GM23338 (cell line): ENCODE measurements around the gene VEGFD. TPM values are rescaled to one million over a fixed set of nuclear protein-coding genes. Genes with fewer than 3 reads are reported as not detected.

Experiments used
- ATAC-seq: fragments of 200-7000 bp; cut with Tn5 transposase; 3 replicates; pipeline ENCODE4 v1.9.1; 2020
- DNase-seq: peaks from one replicate; pipeline ENCODE4 v3.0.0-alpha.2; 2015; ENCODE audit warnings: low spot score
- H2AFZ ChIP-seq: fragments of 200-600 bp; sonication (generic); 2 replicates; pipeline ENCODE4 v1.8.0; 2016; ENCODE audit warnings: antibody characterized with exemption, mild to moderate bottlenecking, moderate library complexity
- H3F3A ChIP-seq: fragments of 200-600 bp; sonication (generic); replicated peaks from 2 replicates; pipeline ENCODE4 v1.8.0; 2017; ENCODE audit warnings: antibody characterized with exemption, mixed run types, low read depth
- H3K27ac ChIP-seq: fragments of 200-600 bp; sonication (generic); 2 replicates; pipeline ENCODE4 v1.6.1; 2016; ENCODE audit warnings: low read depth
- H3K27me3 ChIP-seq: fragments of 200-600 bp; sonication (generic); 2 replicates; pipeline ENCODE4 v1.8.0; 2016; ENCODE audit warnings: mild to moderate bottlenecking, mixed run types, moderate library complexity; ENCODE audit not compliant: insufficient read depth
- H3K36me3 ChIP-seq: fragments of 200-600 bp; sonication (generic); 2 replicates; pipeline ENCODE4 v1.8.0; 2016; ENCODE audit warnings: mild to moderate bottlenecking; ENCODE audit not compliant: insufficient read depth
- H3K4me1 ChIP-seq: fragments of 200-600 bp; sonication (generic); 2 replicates; pipeline ENCODE4 v1.8.0; 2016; ENCODE audit warnings: mild to moderate bottlenecking, moderate library complexity; ENCODE audit not compliant: insufficient read depth
- H3K4me2 ChIP-seq: fragments of 200-600 bp; sonication (generic); 2 replicates; pipeline ENCODE4 v1.7.1; 2017; ENCODE audit warnings: mixed run types
- H3K4me3 ChIP-seq: fragments of 200-600 bp; sonication (generic); 2 replicates; pipeline ENCODE4 v1.6.1; 2016; ENCODE audit warnings: mixed run types
- H3K79me2 ChIP-seq: fragments of 200-600 bp; sonication (generic); replicated peaks from 2 replicates; pipeline ENCODE4 v1.8.0; 2017; ENCODE audit warnings: mild to moderate bottlenecking; ENCODE audit not compliant: insufficient read depth
- H3K9me2 ChIP-seq: fragments of 200-600 bp; sonication (generic); 2 replicates; pipeline ENCODE4 v1.8.0; 2017; ENCODE audit not compliant: insufficient read depth
- H4K20me1 ChIP-seq: fragments of 200-600 bp; sonication (generic); replicated peaks from 2 replicates; pipeline ENCODE4 v1.8.0; 2017; ENCODE audit warnings: mild to moderate bottlenecking; ENCODE audit not compliant: insufficient read depth
- H3K27ac Mint-ChIP-seq: 2 replicates; pipeline ENCODE4 v1.8.0; 2020; ENCODE audit warnings: inconsistent platforms, mild to moderate bottlenecking, moderate library complexity, mixed read lengths
- H3K27me3 Mint-ChIP-seq: 3 replicates; pipeline ENCODE4 v1.8.0; 2022; ENCODE audit warnings: low read depth, mild to moderate bottlenecking, moderate library complexity, mixed read lengths, inconsistent platforms; ENCODE audit not compliant: insufficient read depth, poor library complexity
- H3K36me3 Mint-ChIP-seq: 3 replicates; pipeline ENCODE4 v1.8.0; 2021; ENCODE audit warnings: low read depth, mild to moderate bottlenecking, inconsistent platforms, moderate library complexity, mixed read lengths
- H3K4me1 Mint-ChIP-seq: 3 replicates; pipeline ENCODE4 v1.8.0; 2020; ENCODE audit warnings: mild to moderate bottlenecking, inconsistent platforms, mixed read lengths
- H3K4me3 Mint-ChIP-seq: 3 replicates; pipeline ENCODE4 v1.8.0; 2021; ENCODE audit warnings: moderate library complexity, mild to moderate bottlenecking, inconsistent platforms, mixed read lengths
- H3K9me3 Mint-ChIP-seq: 3 replicates; pipeline ENCODE4 v1.8.0; 2020; ENCODE audit warnings: moderate library complexity, mild to moderate bottlenecking, inconsistent platforms, mixed read lengths
- CREB1 ChIP-seq: fragments of 250-450 bp; sonication (Bioruptor Pico); IDR thresholded peaks from 2 replicates; pipeline ENCODE4 v1.5.0; 2020; ENCODE audit warnings: low read depth, mild to moderate bottlenecking, moderate library complexity
- CTCF ChIP-seq, 2 experiments: fragments of 200-600 bp in 1 of 2; sonication (generic) in 1 of 2; conservative IDR thresholded peaks; 2 replicates each; pipeline versions ENCODE4 v1.5.1 to v1.6.1; 2016 to 2017; ENCODE audit warnings: antibody characterized with exemption in 2 of 2, low read depth in 2 of 2, mild to moderate bottlenecking in 2 of 2, moderate library complexity in 1 of 2
- ETS1 ChIP-seq: IDR thresholded peaks from 2 replicates; pipeline ENCODE4 v1.6.1; 2016; ENCODE audit warnings: antibody characterized with exemption
- JUNB ChIP-seq: IDR thresholded peaks from one replicate; pipeline ENCODE4 v1.6.1; 2016; ENCODE audit warnings: antibody characterized with exemption; ENCODE audit not compliant: unreplicated experiment
- POLR2AphosphoS5 ChIP-seq: IDR thresholded peaks from 2 replicates; pipeline ENCODE4 v1.6.1; 2016; ENCODE audit warnings: antibody characterized with exemption, low read depth
- REST ChIP-seq: IDR thresholded peaks from one replicate; pipeline ENCODE4 v1.6.1; 2018; ENCODE audit warnings: antibody characterized with exemption; ENCODE audit not compliant: unreplicated experiment
- STAT1 ChIP-seq: IDR thresholded peaks from one replicate; pipeline ENCODE4 v1.6.1; 2016; ENCODE audit warnings: antibody characterized with exemption; ENCODE audit not compliant: unreplicated experiment
- ZNF114 ChIP-seq: fragments of 250-450 bp; sonication (Bioruptor Pico); IDR thresholded peaks from 2 replicates; pipeline ENCODE4 v1.5.0; 2020; ENCODE audit warnings: mild to moderate bottlenecking, moderate library complexity
- ZNF331 ChIP-seq: fragments of 250-450 bp; sonication (Bioruptor Pico); IDR thresholded peaks from 2 replicates; pipeline ENCODE4 v1.5.0; 2020; ENCODE audit warnings: low read depth, mild to moderate bottlenecking, moderate library complexity
- polyA plus RNA-seq: library from polyadenylated mRNA; unstranded; fragments of >200 nt; fragmentation: Nextera tagmentation; extraction: Ambion mirVana; gene quantifications from 2 replicates; pipeline ENCODE4 v1.2.1, GENCODE V29; 2016
- total RNA-seq: library from RNA; depleted of rRNA; stranded (reverse); fragments of >200 nt; shearing (Covaris generic); gene quantifications from 2 replicates; pipeline ENCODE4 v1.2.3, GENCODE V29; 2014

The VEGFD gene
- total and polyA plus RNA-seq, 2 experiments from 2014 or later, result 0.13 TPM; not detected in 1

GRCh38 chrX:15319075-15319474, 65.1 kb downstream of the VEGFD start (continued):
- TF ChIP-seq REST, result no peak

GRCh38 chrX:15315509-15315908, 68.7 kb downstream of the VEGFD start, which contains the start of gene ASB11:
TSS of gene ASB11 (minus strand) at chrX:15315640. CDS start at chrX:15315605, 35 bp downstream.
- Histone ChIP-seq H3K27ac (no peak within 1 kb of the TSS), H4K20me1 (no peaks in the 10 kb centered on the region), H2AFZ (no peak within 1 kb of the TSS), H3K4me1 (no peaks in the 10 kb centered on the region), H3K4me3 (no peak within 1 kb of the TSS), H3K27me3 (no peaks in the 10 kb centered on the region), H3K4me2 (no peak within 1 kb of the TSS), H3K36me3 (no peaks in the 10 kb centered on the region), H3K9me2 (no peaks in the 10 kb centered on the region), H3F3A (no peaks in the 10 kb centered on the region), H3K79me2 (no peaks in the 10 kb centered on the region)
- no peaks in the 10 kb centered on the region for H3K27me3 Mint-ChIP-seq
- no peak within 1 kb of the TSS for H3K4me3 Mint-ChIP-seq
- TF ChIP-seq CTCF (conservative IDR thresholded peaks at IDR 0.05; ENCODE audit: low read depth in 2 of 2), result no peak
- ATAC-seq (no peak), DNase-seq (no peak)
- H3K9me3 Mint-ChIP-seq, result no peaks in the 10 kb centered on the region
- peaks cover 4% of the 10 kb centered on the region; the same call in 1 of the 3 replicates for H3K36me3 Mint-ChIP-seq
- no peak within 1 kb of the TSS for H3K27ac Mint-ChIP-seq
- no peaks in the 10 kb centered on the region for H3K4me1 Mint-ChIP-seq

- TF ChIP-seq ETS1 (no peak), JUNB (no peak), ZNF114 (no peak), STAT1 (no peak), POLR2AphosphoS5 (no peak), ZNF331 (CRISPR knock-in tag) (no peak), CREB1 (CRISPR knock-in tag) (no peak)
- Histone ChIP-seq H3F3A (no peaks in the 10 kb centered on the region), H3K4me2 (no peak overlapping the region), H3K79me2 (no peaks in the 10 kb centered on the region), H3K9me2 (no peaks in the 10 kb centered on the region), H3K4me1 (no peaks in the 10 kb centered on the region), H3K4me3 (no peak overlapping the region), H3K27ac (no peak overlapping the region), H3K36me3 (no peaks in the 10 kb centered on the region), H4K20me1 (no peaks in the 10 kb centered on the region), H2AFZ (no peak overlapping the region), H3K27me3 (no peaks in the 10 kb centered on the region)
- Mint-ChIP-seq H3K4me3 (no peak overlapping the region), H3K27ac (no peak overlapping the region), H3K36me3 (no peaks in the 10 kb centered on the region), H3K27me3 (no peaks in the 10 kb centered on the region), H3K9me3 (no peaks in the 10 kb centered on the region), H3K4me1 (no peaks in the 10 kb centered on the region)
- DNase-seq (no peak), ATAC-seq (no peak)
Measured at GRCh38 chrX:15314472-15314871, 69.7 kb downstream of the VEGFD start.
